Measurements from ENCODE around the gene GSX2.

GSX2 gene

DNA sequence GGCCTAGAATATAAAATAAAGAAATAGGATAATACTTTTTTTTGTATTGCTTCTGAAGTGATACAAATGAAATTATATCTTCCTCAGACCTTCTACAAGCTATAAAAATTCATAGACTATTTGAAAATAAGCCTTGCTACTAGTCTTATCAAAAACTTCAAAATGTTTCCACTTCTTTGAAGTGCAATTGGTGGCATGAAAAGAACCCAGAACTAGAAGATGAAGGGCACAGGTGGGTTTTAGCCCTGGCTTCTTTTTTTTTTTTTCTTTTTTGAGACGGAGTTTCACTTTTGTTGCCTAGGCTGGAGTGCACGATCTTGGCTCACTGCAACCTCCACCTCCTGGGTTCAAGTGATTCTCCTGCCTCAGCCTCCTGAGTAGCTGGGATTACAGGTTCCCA is 44.2 kb downstream of the GSX2 start:
- TF ChIP-seq CREB5 (CRISPR knock-in tag; IDR thresholded peaks at IDR 0.05; ENCODE audit: low read depth) (no peak), BACH2 (CRISPR knock-in tag; IDR thresholded peaks at IDR 0.05; ENCODE audit: borderline replicate concordance) (no peak), ZNF70 (CRISPR knock-in tag; IDR thresholded peaks at IDR 0.05) (no peak), CSDC2 (CRISPR knock-in tag; IDR thresholded peaks at IDR 0.05) (no peak), GLIS3 (CRISPR knock-in tag; IDR thresholded peaks at IDR 0.05) (no peak), ZFP30 (CRISPR knock-in tag; IDR thresholded peaks at IDR 0.05) (no peak), ZC3H10 (CRISPR knock-in tag; IDR thresholded peaks at IDR 0.05) (no peak), PPARA (CRISPR knock-in tag; IDR thresholded peaks at IDR 0.05; ENCODE audit: borderline replicate concordance) (no peak), TCF4 (CRISPR knock-in tag; IDR thresholded peaks at IDR 0.05; ENCODE audit: borderline replicate concordance) (no peak), ZNF565 (CRISPR knock-in tag; conservative IDR thresholded peaks at IDR 0.05; ENCODE audit: low read depth) (no peak), TOX (CRISPR knock-in tag; IDR thresholded peaks at IDR 0.05; ENCODE audit: borderline replicate concordance) (no peak), ZNF8 (CRISPR knock-in tag; IDR thresholded peaks at IDR 0.05) (no peak), SNAI2 (CRISPR knock-in tag; IDR thresholded peaks at IDR 0.05) (no peak), ISL1 (CRISPR knock-in tag; IDR thresholded peaks at IDR 0.05) (no peak), ZFP3 (CRISPR knock-in tag; IDR thresholded peaks at IDR 0.05) (no peak)
- TF ChIP-seq, protein P1, sequence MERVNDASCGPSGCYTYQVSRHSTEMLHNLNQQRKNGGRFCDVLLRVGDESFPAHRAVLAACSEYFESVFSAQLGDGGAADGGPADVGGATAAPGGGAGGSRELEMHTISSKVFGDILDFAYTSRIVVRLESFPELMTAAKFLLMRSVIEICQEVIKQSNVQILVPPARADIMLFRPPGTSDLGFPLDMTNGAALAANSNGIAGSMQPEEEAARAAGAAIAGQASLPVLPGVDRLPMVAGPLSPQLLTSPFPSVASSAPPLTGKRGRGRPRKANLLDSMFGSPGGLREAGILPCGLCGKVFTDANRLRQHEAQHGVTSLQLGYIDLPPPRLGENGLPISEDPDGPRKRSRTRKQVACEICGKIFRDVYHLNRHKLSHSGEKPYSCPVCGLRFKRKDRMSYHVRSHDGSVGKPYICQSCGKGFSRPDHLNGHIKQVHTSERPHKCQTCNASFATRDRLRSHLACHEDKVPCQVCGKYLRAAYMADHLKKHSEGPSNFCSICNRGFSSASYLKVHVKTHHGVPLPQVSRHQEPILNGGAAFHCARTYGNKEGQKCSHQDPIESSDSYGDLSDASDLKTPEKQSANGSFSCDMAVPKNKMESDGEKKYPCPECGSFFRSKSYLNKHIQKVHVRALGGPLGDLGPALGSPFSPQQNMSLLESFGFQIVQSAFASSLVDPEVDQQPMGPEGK (CRISPR knock-in tag; IDR thresholded peaks at IDR 0.05; ENCODE audit: borderline replicate concordance), result no peak
- TF ChIP-seq, protein P2, sequence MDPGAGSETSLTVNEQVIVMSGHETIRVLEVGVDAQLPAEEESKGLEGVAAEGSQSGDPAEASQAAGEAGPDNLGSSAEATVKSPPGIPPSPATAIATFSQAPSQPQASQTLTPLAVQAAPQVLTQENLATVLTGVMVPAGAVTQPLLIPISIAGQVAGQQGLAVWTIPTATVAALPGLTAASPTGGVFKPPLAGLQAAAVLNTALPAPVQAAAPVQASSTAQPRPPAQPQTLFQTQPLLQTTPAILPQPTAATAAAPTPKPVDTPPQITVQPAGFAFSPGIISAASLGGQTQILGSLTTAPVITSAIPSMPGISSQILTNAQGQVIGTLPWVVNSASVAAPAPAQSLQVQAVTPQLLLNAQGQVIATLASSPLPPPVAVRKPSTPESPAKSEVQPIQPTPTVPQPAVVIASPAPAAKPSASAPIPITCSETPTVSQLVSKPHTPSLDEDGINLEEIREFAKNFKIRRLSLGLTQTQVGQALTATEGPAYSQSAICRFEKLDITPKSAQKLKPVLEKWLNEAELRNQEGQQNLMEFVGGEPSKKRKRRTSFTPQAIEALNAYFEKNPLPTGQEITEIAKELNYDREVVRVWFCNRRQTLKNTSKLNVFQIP (CRISPR knock-in tag; IDR thresholded peaks at IDR 0.05; ENCODE audit: borderline replicate concordance, low read depth), result no peak
- TF ChIP-seq, protein P3, sequence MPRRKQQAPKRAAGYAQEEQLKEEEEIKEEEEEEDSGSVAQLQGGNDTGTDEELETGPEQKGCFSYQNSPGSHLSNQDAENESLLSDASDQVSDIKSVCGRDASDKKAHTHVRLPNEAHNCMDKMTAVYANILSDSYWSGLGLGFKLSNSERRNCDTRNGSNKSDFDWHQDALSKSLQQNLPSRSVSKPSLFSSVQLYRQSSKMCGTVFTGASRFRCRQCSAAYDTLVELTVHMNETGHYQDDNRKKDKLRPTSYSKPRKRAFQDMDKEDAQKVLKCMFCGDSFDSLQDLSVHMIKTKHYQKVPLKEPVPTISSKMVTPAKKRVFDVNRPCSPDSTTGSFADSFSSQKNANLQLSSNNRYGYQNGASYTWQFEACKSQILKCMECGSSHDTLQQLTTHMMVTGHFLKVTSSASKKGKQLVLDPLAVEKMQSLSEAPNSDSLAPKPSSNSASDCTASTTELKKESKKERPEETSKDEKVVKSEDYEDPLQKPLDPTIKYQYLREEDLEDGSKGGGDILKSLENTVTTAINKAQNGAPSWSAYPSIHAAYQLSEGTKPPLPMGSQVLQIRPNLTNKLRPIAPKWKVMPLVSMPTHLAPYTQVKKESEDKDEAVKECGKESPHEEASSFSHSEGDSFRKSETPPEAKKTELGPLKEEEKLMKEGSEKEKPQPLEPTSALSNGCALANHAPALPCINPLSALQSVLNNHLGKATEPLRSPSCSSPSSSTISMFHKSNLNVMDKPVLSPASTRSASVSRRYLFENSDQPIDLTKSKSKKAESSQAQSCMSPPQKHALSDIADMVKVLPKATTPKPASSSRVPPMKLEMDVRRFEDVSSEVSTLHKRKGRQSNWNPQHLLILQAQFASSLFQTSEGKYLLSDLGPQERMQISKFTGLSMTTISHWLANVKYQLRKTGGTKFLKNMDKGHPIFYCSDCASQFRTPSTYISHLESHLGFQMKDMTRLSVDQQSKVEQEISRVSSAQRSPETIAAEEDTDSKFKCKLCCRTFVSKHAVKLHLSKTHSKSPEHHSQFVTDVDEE (CRISPR knock-in tag; IDR thresholded peaks at IDR 0.05), result no peak
- TF ChIP-seq, protein P4, sequence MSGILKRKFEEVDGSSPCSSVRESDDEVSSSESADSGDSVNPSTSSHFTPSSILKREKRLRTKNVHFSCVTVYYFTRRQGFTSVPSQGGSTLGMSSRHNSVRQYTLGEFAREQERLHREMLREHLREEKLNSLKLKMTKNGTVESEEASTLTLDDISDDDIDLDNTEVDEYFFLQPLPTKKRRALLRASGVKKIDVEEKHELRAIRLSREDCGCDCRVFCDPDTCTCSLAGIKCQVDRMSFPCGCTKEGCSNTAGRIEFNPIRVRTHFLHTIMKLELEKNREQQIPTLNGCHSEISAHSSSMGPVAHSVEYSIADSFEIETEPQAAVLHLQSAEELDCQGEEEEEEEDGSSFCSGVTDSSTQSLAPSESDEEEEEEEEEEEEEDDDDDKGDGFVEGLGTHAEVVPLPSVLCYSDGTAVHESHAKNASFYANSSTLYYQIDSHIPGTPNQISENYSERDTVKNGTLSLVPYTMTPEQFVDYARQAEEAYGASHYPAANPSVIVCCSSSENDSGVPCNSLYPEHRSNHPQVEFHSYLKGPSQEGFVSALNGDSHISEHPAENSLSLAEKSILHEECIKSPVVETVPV (CRISPR knock-in tag; IDR thresholded peaks at IDR 0.05), result no peak
- ATAC-seq, result no peak

DNA sequence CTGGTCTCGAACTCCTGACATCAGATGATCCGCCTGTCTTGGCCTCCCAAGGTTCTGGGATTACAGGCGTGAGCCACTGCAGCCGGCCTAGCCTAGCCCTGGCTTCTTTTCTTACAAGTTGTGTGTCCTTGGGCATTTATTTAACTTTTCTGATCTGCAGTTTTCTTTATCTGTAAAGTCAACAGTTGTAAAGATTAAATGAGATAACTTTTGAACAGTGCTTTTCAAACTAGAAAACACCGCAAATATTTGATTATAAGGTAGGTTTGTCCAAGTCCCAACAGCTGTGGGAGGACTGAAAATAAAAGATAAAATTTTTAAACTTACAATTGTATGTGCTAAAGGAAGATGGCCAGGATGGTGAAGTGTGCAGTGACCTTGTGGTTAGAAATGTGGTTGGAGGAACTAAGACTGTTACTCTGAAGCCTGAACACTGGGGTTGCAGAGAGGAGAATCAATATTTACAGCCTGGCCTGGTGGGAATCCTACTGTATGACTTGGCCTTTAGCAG is 44.8 kb downstream of the GSX2 start:
- no peak for TF ChIP-seq ISL1 (CRISPR knock-in tag; IDR thresholded peaks at IDR 0.05)
- no peak for TF ChIP-seq TOX (CRISPR knock-in tag; IDR thresholded peaks at IDR 0.05; ENCODE audit: borderline replicate concordance)
- TF ChIP-seq SNAI2 (CRISPR knock-in tag; IDR thresholded peaks at IDR 0.05), result no peak
- TF ChIP-seq GLIS3 (CRISPR knock-in tag; IDR thresholded peaks at IDR 0.05), result no peak
- TF ChIP-seq, protein P2 (CRISPR knock-in tag; IDR thresholded peaks at IDR 0.05; ENCODE audit: borderline replicate concordance, low read depth), result no peak
- TF ChIP-seq CREB5 (CRISPR knock-in tag; IDR thresholded peaks at IDR 0.05; ENCODE audit: low read depth), result no peak
- no peak for TF ChIP-seq CSDC2 (CRISPR knock-in tag; IDR thresholded peaks at IDR 0.05)
- no peak for TF ChIP-seq RARB (CRISPR knock-in tag; IDR thresholded peaks at IDR 0.05)
- no peak for TF ChIP-seq ZNF8 (CRISPR knock-in tag; IDR thresholded peaks at IDR 0.05)
- TF ChIP-seq, protein P4 (CRISPR knock-in tag; IDR thresholded peaks at IDR 0.05), result no peak
- TF ChIP-seq ESRRG (CRISPR knock-in tag; IDR thresholded peaks at IDR 0.05), result no peak
- no peak for TF ChIP-seq ARNTL (CRISPR knock-in tag; IDR thresholded peaks at IDR 0.05; ENCODE audit: borderline replicate concordance, low read depth)
- no peak for TF ChIP-seq ZC3H10 (CRISPR knock-in tag; IDR thresholded peaks at IDR 0.05)
- TF ChIP-seq BACH2 (CRISPR knock-in tag; IDR thresholded peaks at IDR 0.05; ENCODE audit: borderline replicate concordance), result no peak
- TF ChIP-seq ZFP3 (CRISPR knock-in tag; IDR thresholded peaks at IDR 0.05), result no peak
- no peak for TF ChIP-seq ZNF565 (CRISPR knock-in tag; conservative IDR thresholded peaks at IDR 0.05; ENCODE audit: low read depth)
- TF ChIP-seq, protein P1 (CRISPR knock-in tag; IDR thresholded peaks at IDR 0.05; ENCODE audit: borderline replicate concordance), result no peak
- ATAC-seq, result no peak

Data from SK-N-SH treated with all-trans-retinoic acid at 6 μM for 48 hours (cell line).